H9 (cell line): ENCODE measurements around the gene TBC1D19. TPM values are rescaled to one million over a fixed set of nuclear protein-coding genes. Genes with fewer than 3 reads are reported as not detected.

Experiments
- DNase-seq: peaks from one replicate; pipeline ENCODE4 v3.0.0-alpha.2; 2017
- H2AFZ ChIP-seq: one replicate; pipeline ENCODE4 v1.6.1; 2013; ENCODE audit warnings: mild to moderate bottlenecking, low read length, control low read depth, moderate library complexity
- H2AK5ac ChIP-seq: 2 replicates; pipeline ENCODE4 v1.6.1; 2013; ENCODE audit warnings: low read length, control low read depth, mixed read lengths; ENCODE audit not compliant: insufficient read length
- H2BK120ac ChIP-seq: one replicate; pipeline ENCODE4 v1.6.1; 2013; ENCODE audit warnings: low read depth, mild to moderate bottlenecking, low read length, control low read depth, inconsistent platforms; ENCODE audit not compliant: poor library complexity, severe bottlenecking
- H2BK12ac ChIP-seq: 2 replicates; pipeline ENCODE4 v1.6.1; 2013; ENCODE audit warnings: low read length, control low read depth, mixed read lengths, low read depth; ENCODE audit not compliant: insufficient read length
- H2BK15ac ChIP-seq: 2 replicates; pipeline ENCODE4 v1.6.1; 2013; ENCODE audit warnings: low read depth, low read length, control low read depth
- H2BK20ac ChIP-seq: one replicate; pipeline ENCODE4 v1.6.1; 2013; ENCODE audit warnings: low read depth, mild to moderate bottlenecking, low read length, control low read depth, inconsistent platforms; ENCODE audit not compliant: poor library complexity, severe bottlenecking
- H2BK5ac ChIP-seq: 2 replicates; pipeline ENCODE4 v1.6.1; 2013; ENCODE audit warnings: low read length, control low read depth, mixed read lengths; ENCODE audit not compliant: insufficient read length
- H3K14ac ChIP-seq: 2 replicates; pipeline ENCODE4 v1.6.1; 2013; ENCODE audit warnings: low read length, control low read depth; ENCODE audit not compliant: insufficient read depth
- H3K18ac ChIP-seq: 2 replicates; pipeline ENCODE4 v1.6.1; 2013; ENCODE audit warnings: low read depth, mild to moderate bottlenecking, mixed read lengths, low read length, control low read depth; ENCODE audit not compliant: insufficient read length
- H3K23ac ChIP-seq: 2 replicates; pipeline ENCODE4 v1.6.1; 2013; ENCODE audit warnings: low read length, control low read depth, mixed read lengths, low read depth; ENCODE audit not compliant: insufficient read length
- H3K23me2 ChIP-seq: 2 replicates; pipeline ENCODE4 v1.6.1; 2013; ENCODE audit warnings: low read depth, mild to moderate bottlenecking, mixed read lengths, low read length, control low read depth; ENCODE audit not compliant: insufficient read length, poor library complexity, severe bottlenecking
- H3K27ac ChIP-seq: 2 replicates; pipeline ENCODE4 v1.5.1; 2013; ENCODE audit warnings: low read length, control low read depth, mixed read lengths, low read depth; ENCODE audit not compliant: insufficient read length
- H3K27me3 ChIP-seq: 2 replicates; pipeline ENCODE4 v1.6.1; 2013; ENCODE audit warnings: low read length, control low read depth, inconsistent platforms; ENCODE audit not compliant: insufficient read depth
- H3K4ac ChIP-seq: 2 replicates; pipeline ENCODE4 v1.6.1; 2013; ENCODE audit warnings: low read depth, mild to moderate bottlenecking, control low read depth, inconsistent platforms, low read length, moderate library complexity
- H3K4me1 ChIP-seq: 2 replicates; pipeline ENCODE4 v1.6.1; 2013; ENCODE audit warnings: low read length, control low read depth, inconsistent platforms; ENCODE audit not compliant: insufficient read depth
- H3K4me2 ChIP-seq: 2 replicates; pipeline ENCODE4 v1.6.1; 2013; ENCODE audit warnings: low read length, control low read depth, mixed read lengths; ENCODE audit not compliant: insufficient read length, insufficient read depth
- H3K56ac ChIP-seq: 2 replicates; pipeline ENCODE4 v1.6.1; 2013; ENCODE audit warnings: low read depth, mild to moderate bottlenecking, mixed read lengths, low read length, control low read depth; ENCODE audit not compliant: insufficient read length
- H3K79me1 ChIP-seq: 2 replicates; pipeline ENCODE4 v1.6.1; 2013; ENCODE audit warnings: low read depth, mild to moderate bottlenecking, moderate library complexity, low read length, control low read depth, inconsistent platforms; ENCODE audit not compliant: insufficient read depth, poor library complexity, severe bottlenecking
- H3K79me2 ChIP-seq: 2 replicates; pipeline ENCODE4 v1.6.1; 2013; ENCODE audit warnings: low read length, control low read depth, inconsistent platforms; ENCODE audit not compliant: insufficient read depth
- H3K9ac ChIP-seq: 2 replicates; pipeline ENCODE4 v1.6.1; 2013; ENCODE audit warnings: low read length, control low read depth, mixed read lengths; ENCODE audit not compliant: insufficient read length; ENCODE audit errors: extremely low read depth
- H3K9me3 ChIP-seq: one replicate; pipeline ENCODE4 v1.6.1; 2013; ENCODE audit warnings: low read depth, low read length, inconsistent platforms; ENCODE audit not compliant: control insufficient read depth
- H3T11ph ChIP-seq: one replicate; pipeline ENCODE4 v1.6.1; 2013; ENCODE audit warnings: mild to moderate bottlenecking, low read length, control low read depth, inconsistent platforms
- H4K20me1 ChIP-seq: one replicate; pipeline ENCODE4 v1.6.1; 2013; ENCODE audit not compliant: control insufficient read depth, insufficient read length, insufficient read depth
- H4K5ac ChIP-seq: 2 replicates; pipeline ENCODE4 v1.6.1; 2013; ENCODE audit warnings: low read depth, mild to moderate bottlenecking, mixed read lengths, low read length, control low read depth; ENCODE audit not compliant: insufficient read length
- H4K8ac ChIP-seq: replicated peaks from 2 replicates; pipeline ENCODE4 v1.6.1; 2013; ENCODE audit warnings: low read length, control low read depth, mixed read lengths, low read depth; ENCODE audit not compliant: insufficient read length
- H4K91ac ChIP-seq: 2 replicates; pipeline ENCODE4 v1.6.1; 2013; ENCODE audit warnings: low read depth, mild to moderate bottlenecking, moderate library complexity, mixed read lengths, low read length, control low read depth; ENCODE audit not compliant: insufficient read length
- H3K27ac Mint-ChIP-seq, 3 experiments: 2 replicates in 2 of 3; 3 replicates in 1 of 3; pipeline ENCODE4 v1.8.0; 2020 to 2021; ENCODE audit warnings: mixed read lengths in 3 of 3, mild to moderate bottlenecking in 1 of 3, moderate library complexity in 1 of 3
- H3K27me3 Mint-ChIP-seq: 2 replicates; pipeline ENCODE4 v1.8.0; 2021; ENCODE audit warnings: low read depth, mild to moderate bottlenecking, moderate library complexity, mixed read lengths
- H3K36me3 Mint-ChIP-seq, 3 experiments: 2 replicates in 2 of 3; 3 replicates in 1 of 3; pipeline ENCODE4 v1.8.0; 2020 to 2021; ENCODE audit warnings: low read depth in 3 of 3, mixed read lengths in 3 of 3; ENCODE audit not compliant: insufficient read depth in 1 of 3
- H3K4me1 Mint-ChIP-seq, 2 experiments: 2 replicates each; pipeline ENCODE4 v1.8.0; 2020; ENCODE audit warnings: mixed read lengths in 2 of 2
- H3K4me3 Mint-ChIP-seq, 2 experiments: 2 replicates in 1 of 2; 3 replicates in 1 of 2; pipeline ENCODE4 v1.8.0; 2020 to 2021; ENCODE audit warnings: mild to moderate bottlenecking in 2 of 2, mixed read lengths in 2 of 2, moderate library complexity in 1 of 2
- H3K9me3 Mint-ChIP-seq, 2 experiments: 2 replicates in 1 of 2; 3 replicates in 1 of 2; pipeline ENCODE4 v1.8.0; 2020; ENCODE audit warnings: mild to moderate bottlenecking in 2 of 2, mixed read lengths in 2 of 2, moderate library complexity in 1 of 2
- CTCF ChIP-seq: fragments of 200-600 bp; sonication (generic); conservative IDR thresholded peaks from 3 replicates; pipeline ENCODE4 v1.8.0; 2021; ENCODE audit warnings: antibody characterized with exemption, mild to moderate bottlenecking
- WGBS: extraction: QIAGEN DNeasy Blood & Tissue Kit; methylation state at CpG from one replicate; pipeline ENCODE4 v1.1.7; 2013; ENCODE audit warnings: missing lambda C conversion rate, low lambda C conversion rate, mixed read lengths; ENCODE audit not compliant: insufficient read length; ENCODE audit errors: extremely low coverage; 5-methylcytosine and 5-hydroxymethylcytosine counted together
- total RNA-seq: library from RNA; stranded (reverse); gene quantifications from 2 replicates; pipeline ENCODE4 v1.2.1, GENCODE V29; 2021

The TBC1D19 gene
- total RNA-seq, 1 experiment from 2014 or later, result 3.2 TPM

- no peak overlapping the region for H3K27ac Mint-ChIP-seq
- 0 out of 4 replicates have a peak, but pooled peaks cover 0 to 3% of the 10 kb centered on the region in 2 experiments for H3K4me1 Mint-ChIP-seq
Observed at GRCh38 chr4:26780539-26780938, 196.7 kb downstream of the TBC1D19 start.

More at GRCh38 chr4:26780539-26780938, 196.7 kb downstream of the TBC1D19 start:
- no peak overlapping the region for H2BK20ac ChIP-seq
- WGBS, result no CpG with 5 or more reads among the region's 1 CpG
- Mint-ChIP-seq H3K4me3 (no peak overlapping the region), H3K27me3 (no peaks in the 10 kb centered on the region), H3K36me3 (no peaks in the 10 kb centered on the region), H3K9me3 (no peaks in the 10 kb centered on the region)
- DNase-seq, result no peak
- no peak overlapping the region for H4K8ac ChIP-seq
- H3K4ac ChIP-seq, result no peak overlapping the region
- H3K14ac ChIP-seq, result no peak overlapping the region
- no peak overlapping the region for H3K23ac ChIP-seq
- no peak overlapping the region for H2BK15ac ChIP-seq
- no peak overlapping the region for H3K4me2 ChIP-seq
- H3K23me2 ChIP-seq, result no peaks in the 10 kb centered on the region
- no peak overlapping the region for H4K91ac ChIP-seq
- no peak overlapping the region for H2BK5ac ChIP-seq
- no peak overlapping the region for H2AFZ ChIP-seq
- H3K4me1 ChIP-seq, result no peaks in the 10 kb centered on the region
- H3K9me3 ChIP-seq, result no peaks in the 10 kb centered on the region
- H3T11ph ChIP-seq, result no peak overlapping the region
- H3K27ac ChIP-seq, result no peak overlapping the region
- H2BK120ac ChIP-seq, result no peak overlapping the region
- no peaks in the 10 kb centered on the region for H3K27me3 ChIP-seq
- no peaks in the 10 kb centered on the region for H3K79me2 ChIP-seq
- no peak overlapping the region for H3K56ac ChIP-seq
- H4K20me1 ChIP-seq, result no peaks in the 10 kb centered on the region
- H4K5ac ChIP-seq, result no peak overlapping the region
- no peak overlapping the region for H3K9ac ChIP-seq
- no peak overlapping the region for H3K18ac ChIP-seq
- no peaks in the 10 kb centered on the region for H3K79me1 ChIP-seq
- no peak for TF ChIP-seq CTCF
- H2AK5ac ChIP-seq, result no peak overlapping the region
- H2BK12ac ChIP-seq, result no peak overlapping the region
